Fibroblast of the aortic adventitia (primary cell): ENCODE measurements around the gene DTNB. TPM values are rescaled to one million over a fixed set of nuclear protein-coding genes. Genes with fewer than 3 reads are reported as not detected.
"Not testable (repeated sequence)": the region's sequence is repeated elsewhere in the genome, so short reads cannot be mapped to it uniquely, and the experiment has no call there.

Experiments used
- DNase-seq: peaks from one replicate; pipeline ENCODE4 v3.0.0-alpha.2; 2010; ENCODE audit warnings: low read depth
- H3K4me3 ChIP-seq: 2 replicates; pipeline ENCODE4 v1.5.1; 2011; ENCODE audit warnings: low read depth, mild to moderate bottlenecking, control low read depth, low read length, moderate library complexity
- CTCF ChIP-seq: IDR thresholded peaks from 2 replicates; pipeline ENCODE4 v1.5.1; 2011; ENCODE audit warnings: mild to moderate bottlenecking, low read length, control low read depth, inconsistent platforms; ENCODE audit not compliant: insufficient read depth
- total RNA-seq: library from RNA; depleted of rRNA; stranded (reverse); fragments of >200 nt; gene quantifications from 2 replicates; pipeline ENCODE4 v1.2.3, GENCODE V29; 2012; ENCODE audit warnings: low replicate concordance

The DTNB gene
- total RNA-seq, 1 donor, result 11.7 TPM

- TF ChIP-seq CTCF, result no peak
- no peak overlapping the region for H3K4me3 ChIP-seq
- no peak for DNase-seq
Measured at GRCh38 chr2:25419678-25420242, 253.6 kb downstream of the DTNB start.

- DNase-seq, result no peak
- no peak overlapping the region for H3K4me3 ChIP-seq
- TF ChIP-seq CTCF, result no peak
Measured at GRCh38 chr2:25418944-25419677, 254.3 kb downstream of the DTNB start.

- no peak for TF ChIP-seq CTCF
- no peak overlapping the region for H3K4me3 ChIP-seq
- no peak for DNase-seq
Measured at GRCh38 chr2:25417715-25418369, 255.5 kb downstream of the DTNB start.

- TF ChIP-seq CTCF, result no peak
- DNase-seq, result no peak
- no peak overlapping the region for H3K4me3 ChIP-seq
Measured at GRCh38 chr2:25416674-25417073, 256.7 kb downstream of the DTNB start.

GRCh38 chr2:25414781-25415180 is 258.6 kb downstream of the DTNB start:
- no peak overlapping the region for H3K4me3 ChIP-seq
- no peak for DNase-seq
- no peak for TF ChIP-seq CTCF

- H3K4me3 ChIP-seq, DNase-seq: not testable (repeated sequence)
Measured at GRCh38 chr2:25413409-25413808, 260.0 kb downstream of the DTNB start.

- no peak for TF ChIP-seq CTCF
- H3K4me3 ChIP-seq, result no peak overlapping the region
- DNase-seq, result no peak
Measured at GRCh38 chr2:25411753-25412152, 261.6 kb downstream of the DTNB start.
